ENCODE data around the gene C11orf71. TPM values are rescaled to one million over a fixed set of nuclear protein-coding genes. Genes with fewer than 3 reads are reported as not detected.

The C11orf71 gene
- total and polyA plus RNA-seq, 2 donors: 5.7 to 8.6 TPM

GRCh38 chr11:114432893-114433292, 32.6 kb upstream of the C11orf71 start:
- no peak overlapping the region for H3K4me3 ChIP-seq (ENCODE audit: low read depth, low read length)
- no peak for DNase-seq (ENCODE audit: extremely low spot score)
- no peaks in the 10 kb centered on the region for H3K36me3 ChIP-seq (ENCODE audit: insufficient read depth)
- 55% methylated on average over 3 of the region's 3 CpGs for WGBS
- H3K27ac ChIP-seq (ENCODE audit: low read depth): no peak overlapping the region
- H3K4me1 ChIP-seq (ENCODE audit: insufficient read depth): no peaks in the 10 kb centered on the region

GRCh38 chr11:114430290-114430689, 30.0 kb upstream of the C11orf71 start:
- Histone ChIP-seq H3K4me1 (ENCODE audit: insufficient read depth) (no peaks in the 10 kb centered on the region), H3K27ac (ENCODE audit: low read depth) (no peak overlapping the region), H3K4me3 (ENCODE audit: low read depth, low read length) (no peak overlapping the region), H3K36me3 (ENCODE audit: insufficient read depth) (no peaks in the 10 kb centered on the region)
- no peak for DNase-seq (ENCODE audit: extremely low spot score)

- Histone ChIP-seq H3K4me3 (ENCODE audit: low read depth, low read length) (no peak overlapping the region), H3K36me3 (ENCODE audit: insufficient read depth) (no peaks in the 10 kb centered on the region), H3K4me1 (ENCODE audit: insufficient read depth) (no peaks in the 10 kb centered on the region), H3K27ac (ENCODE audit: low read depth) (no peak overlapping the region)
- 96% methylated on average over 4 of the region's 4 CpGs for WGBS
- DNase-seq (ENCODE audit: extremely low spot score): no peak
Observed at GRCh38 chr11:114426280-114426679, 26.0 kb upstream of the C11orf71 start.

- no peaks in the 10 kb centered on the region for H3K36me3 ChIP-seq (ENCODE audit: insufficient read depth)
- no peaks in the 10 kb centered on the region for H3K4me1 ChIP-seq (ENCODE audit: insufficient read depth)
- DNase-seq (ENCODE audit: extremely low spot score): no peak
- no peak overlapping the region for H3K27ac ChIP-seq (ENCODE audit: low read depth)
- no peak overlapping the region for H3K4me3 ChIP-seq (ENCODE audit: low read depth, low read length)
Observed at GRCh38 chr11:114416441-114416961, 16.2 kb upstream of the C11orf71 start.

GRCh38 chr11:114413958-114414357, 13.6 kb upstream of the C11orf71 start:
- H3K27ac ChIP-seq (ENCODE audit: low read depth): no peak overlapping the region
- DNase-seq (ENCODE audit: extremely low spot score): no peak
- peaks cover 3% of the 10 kb centered on the region for H3K36me3 ChIP-seq (ENCODE audit: insufficient read depth)
- H3K4me3 ChIP-seq (ENCODE audit: low read depth, low read length): no peak overlapping the region
- WGBS: 89% methylated on average over 10 of the region's 10 CpGs
- no peaks in the 10 kb centered on the region for H3K4me1 ChIP-seq (ENCODE audit: insufficient read depth)

GRCh38 chr11:114412946-114413345, 12.6 kb upstream of the C11orf71 start:
- DNase-seq (ENCODE audit: extremely low spot score): no peak
- Histone ChIP-seq H3K4me1 (ENCODE audit: insufficient read depth) (no peaks in the 10 kb centered on the region), H3K4me3 (ENCODE audit: low read depth, low read length) (no peak overlapping the region), H3K36me3 (ENCODE audit: insufficient read depth) (peaks cover 3% of the 10 kb centered on the region), H3K27ac (ENCODE audit: low read depth) (no peak overlapping the region)
- 97% methylated on average over 4 of the region's 4 CpGs for WGBS

GRCh38 chr11:114401311-114401710, 1.0 kb upstream of the C11orf71 start:
- H3K4me3 ChIP-seq (ENCODE audit: low read depth, low read length): peak overlapping the region; percentile 33
- H3K36me3 ChIP-seq (ENCODE audit: insufficient read depth): peaks cover 2% of the 10 kb centered on the region
- 5% methylated on average over 4 of the region's 4 CpGs for WGBS
- H3K4me1 ChIP-seq (ENCODE audit: insufficient read depth): no peaks in the 10 kb centered on the region
- DNase-seq (ENCODE audit: extremely low spot score): no peak
- H3K27ac ChIP-seq (ENCODE audit: low read depth): peak overlapping the region; percentile 59

- H3K36me3 ChIP-seq (ENCODE audit: insufficient read depth): peaks cover 2% of the 10 kb centered on the region
- H3K27ac ChIP-seq (ENCODE audit: low read depth): peak overlapping the region; percentile 96
- H3K4me1 ChIP-seq (ENCODE audit: insufficient read depth): no peaks in the 10 kb centered on the region
- peak; percentile 48 for DNase-seq (ENCODE audit: extremely low spot score)
- under 1% methylated on average over 8 of the region's 8 CpGs for WGBS
- peak overlapping the region; percentile 71 for H3K4me3 ChIP-seq (ENCODE audit: low read depth, low read length)
Observed at GRCh38 chr11:114400915-114401223, 558 bp upstream of the C11orf71 start.

- Histone ChIP-seq H3K27ac (ENCODE audit: low read depth) (peak overlapping the region; percentile 99), H3K4me1 (ENCODE audit: insufficient read depth) (no peaks in the 10 kb centered on the region), H3K36me3 (ENCODE audit: insufficient read depth) (peaks cover 2% of the 10 kb centered on the region), H3K4me3 (ENCODE audit: low read depth, low read length) (peak overlapping the region; percentile 71)
- 4% methylated on average over 29 of the region's 29 CpGs for WGBS
- peak; percentile 42 for DNase-seq (ENCODE audit: extremely low spot score)
Observed at GRCh38 chr11:114399490-114400215, 658 bp downstream of the C11orf71 start.

- Histone ChIP-seq H3K36me3 (ENCODE audit: insufficient read depth) (peaks cover 2% of the 10 kb centered on the region), H3K4me1 (ENCODE audit: insufficient read depth) (no peaks in the 10 kb centered on the region), H3K4me3 (ENCODE audit: low read depth, low read length) (no peak overlapping the region), H3K27ac (ENCODE audit: low read depth) (no peak overlapping the region)
- no peak for DNase-seq (ENCODE audit: extremely low spot score)
- 73% methylated on average over 4 of the region's 4 CpGs for WGBS
Observed at GRCh38 chr11:114398303-114398920, 1.9 kb downstream of the C11orf71 start.

- Histone ChIP-seq H3K4me1 (ENCODE audit: insufficient read depth) (no peaks in the 10 kb centered on the region), H3K4me3 (ENCODE audit: low read depth, low read length) (no peak overlapping the region), H3K36me3 (ENCODE audit: insufficient read depth) (no peaks in the 10 kb centered on the region), H3K27ac (ENCODE audit: low read depth) (no peak overlapping the region)
- 81% methylated on average over 2 of the region's 2 CpGs for WGBS
- DNase-seq (ENCODE audit: extremely low spot score): no peak
Observed at GRCh38 chr11:114397349-114397982, 2.8 kb downstream of the C11orf71 start.

GRCh38 chr11:114396916-114397315, 3.4 kb downstream of the C11orf71 start:
- no peaks in the 10 kb centered on the region for H3K4me1 ChIP-seq (ENCODE audit: insufficient read depth)
- H3K27ac ChIP-seq (ENCODE audit: low read depth): no peak overlapping the region
- H3K4me3 ChIP-seq (ENCODE audit: low read depth, low read length): no peak overlapping the region
- no peak for DNase-seq (ENCODE audit: extremely low spot score)
- H3K36me3 ChIP-seq (ENCODE audit: insufficient read depth): no peaks in the 10 kb centered on the region

GRCh38 chr11:114395736-114396135, 4.6 kb downstream of the C11orf71 start:
- no peaks in the 10 kb centered on the region for H3K36me3 ChIP-seq (ENCODE audit: insufficient read depth)
- H3K4me1 ChIP-seq (ENCODE audit: insufficient read depth): no peaks in the 10 kb centered on the region
- WGBS: 59% methylated on average over 3 of the region's 3 CpGs
- no peak for DNase-seq (ENCODE audit: extremely low spot score)
- H3K27ac ChIP-seq (ENCODE audit: low read depth): no peak overlapping the region
- H3K4me3 ChIP-seq (ENCODE audit: low read depth, low read length): no peak overlapping the region

All from urinary bladder (tissue), 4 donors.